Measurements from ENCODE around the gene CDX4. TPM values are rescaled to one million over a fixed set of nuclear protein-coding genes. Genes with fewer than 3 reads are reported as not detected.

The CDX4 gene
- polyA plus RNA-seq, 1 donor (not counting 4 experiments of a cell fraction or from before 2014, with no cell fraction given) = not detected

GRCh38 chrX:73478961-73479360 is 32.1 kb downstream of the CDX4 start:
- TF ChIP-seq CTCF (optimal IDR thresholded peaks at IDR 0.05 in 1 of 3, IDR thresholded peaks at IDR 0.05 in 1 of 3, conservative IDR thresholded peaks at IDR 0.05 in 1 of 3; ENCODE audit: extremely low read depth in 1 of 3, insufficient read depth in 2 of 3, low read length in 3 of 3) (no peak), EZH2 (IDR thresholded peaks at IDR 0.05; ENCODE audit: low read length) (no peak)
- H3K9me1 ChIP-seq (ENCODE audit: control insufficient read depth, extremely low read depth, insufficient read depth, low read length) = no peaks in the 10 kb centered on the region
- H3K79me2 ChIP-seq (ENCODE audit: control insufficient read depth, insufficient read depth, low read length) = no peaks in the 10 kb centered on the region
- peaks cover 3% of the 10 kb centered on the region for H3K27me3 ChIP-seq (ENCODE audit: control insufficient read depth, extremely low read depth, insufficient read depth, low read length)
- H3K9ac ChIP-seq (ENCODE audit: control insufficient read depth, extremely low read depth, insufficient read depth, low read length) = no peak overlapping the region
- no peaks in the 10 kb centered on the region for H3K36me3 ChIP-seq (ENCODE audit: control insufficient read depth in 2 of 2, extremely low read depth in 1 of 2, insufficient read depth in 2 of 2, low read length in 2 of 2)
- no peak overlapping the region for H3K27ac ChIP-seq (ENCODE audit: control insufficient read depth, insufficient read depth, low read length)
- H3K4me2 ChIP-seq (ENCODE audit: control insufficient read depth, extremely low read depth, insufficient read depth, low read depth, low read length) = no peak overlapping the region
- H4K20me1 ChIP-seq (ENCODE audit: control insufficient read depth, extremely low read depth, insufficient read depth, low read length) = no peaks in the 10 kb centered on the region
- H3K4me3 ChIP-seq (ENCODE audit: control insufficient read depth in 2 of 3, extremely low read depth in 1 of 3, insufficient read depth in 2 of 3, low read depth in 1 of 3, low read length in 3 of 3) = no peak overlapping the region
- no peak for FAIRE-seq
- dilution Hi-C loops (cut with MboI; ENCODE audit: extremely low pct_ligation_motif_present, low sequenced_read_pairs) = no loop called here
- no peak overlapping the region for H2AFZ ChIP-seq (ENCODE audit: control insufficient read depth, low read length)
- H3K9me3 ChIP-seq (ENCODE audit: control insufficient read depth, low read depth, low read length) = no peaks in the 10 kb centered on the region
- no peaks in the 10 kb centered on the region for H3K4me1 ChIP-seq (ENCODE audit: control insufficient read depth, extremely low read depth, insufficient read depth, low read length)
- DNase-seq (ENCODE audit: low read depth, low spot score) = no peak

GRCh38 chrX:73481521-73481920 is 34.7 kb downstream of the CDX4 start:
- no peak overlapping the region for H2AFZ ChIP-seq (ENCODE audit: control insufficient read depth, low read length)
- peaks cover 3% of the 10 kb centered on the region for H3K27me3 ChIP-seq (ENCODE audit: control insufficient read depth, extremely low read depth, insufficient read depth, low read length)
- H3K4me3 ChIP-seq (ENCODE audit: control insufficient read depth in 2 of 3, extremely low read depth in 1 of 3, insufficient read depth in 2 of 3, low read depth in 1 of 3, low read length in 3 of 3) = no peak overlapping the region
- no peaks in the 10 kb centered on the region for H3K9me1 ChIP-seq (ENCODE audit: control insufficient read depth, extremely low read depth, insufficient read depth, low read length)
- no peaks in the 10 kb centered on the region for H3K9me3 ChIP-seq (ENCODE audit: control insufficient read depth, low read depth, low read length)
- no peak overlapping the region for H3K4me2 ChIP-seq (ENCODE audit: control insufficient read depth, extremely low read depth, insufficient read depth, low read depth, low read length)
- H3K4me1 ChIP-seq (ENCODE audit: control insufficient read depth, extremely low read depth, insufficient read depth, low read length) = no peaks in the 10 kb centered on the region
- H3K27ac ChIP-seq (ENCODE audit: control insufficient read depth, insufficient read depth, low read length) = no peak overlapping the region
- no peaks in the 10 kb centered on the region for H4K20me1 ChIP-seq (ENCODE audit: control insufficient read depth, extremely low read depth, insufficient read depth, low read length)
- TF ChIP-seq EZH2 (IDR thresholded peaks at IDR 0.05; ENCODE audit: low read length) (no peak), CTCF (optimal IDR thresholded peaks at IDR 0.05 in 1 of 3, IDR thresholded peaks at IDR 0.05 in 1 of 3, conservative IDR thresholded peaks at IDR 0.05 in 1 of 3; ENCODE audit: extremely low read depth in 1 of 3, insufficient read depth in 2 of 3, low read length in 3 of 3) (no peak)
- no peak for FAIRE-seq
- DNase-seq (ENCODE audit: low read depth, low spot score) = no peak
- H3K9ac ChIP-seq (ENCODE audit: control insufficient read depth, extremely low read depth, insufficient read depth, low read length) = no peak overlapping the region
- dilution Hi-C loops (cut with MboI; ENCODE audit: extremely low pct_ligation_motif_present, low sequenced_read_pairs) = no loop called here
- H3K36me3 ChIP-seq (ENCODE audit: control insufficient read depth in 2 of 2, extremely low read depth in 1 of 2, insufficient read depth in 2 of 2, low read length in 2 of 2) = no peaks in the 10 kb centered on the region
- no peaks in the 10 kb centered on the region for H3K79me2 ChIP-seq (ENCODE audit: control insufficient read depth, insufficient read depth, low read length)

All from keratinocyte (primary cell).